Measurements from ENCODE around the gene PIM1. TPM values are rescaled to one million over a fixed set of nuclear protein-coding genes. Genes with fewer than 3 reads are reported as not detected.

PIM1 gene
- total RNA-seq, 1 donor from 2014 or later: 283 TPM

DNA sequence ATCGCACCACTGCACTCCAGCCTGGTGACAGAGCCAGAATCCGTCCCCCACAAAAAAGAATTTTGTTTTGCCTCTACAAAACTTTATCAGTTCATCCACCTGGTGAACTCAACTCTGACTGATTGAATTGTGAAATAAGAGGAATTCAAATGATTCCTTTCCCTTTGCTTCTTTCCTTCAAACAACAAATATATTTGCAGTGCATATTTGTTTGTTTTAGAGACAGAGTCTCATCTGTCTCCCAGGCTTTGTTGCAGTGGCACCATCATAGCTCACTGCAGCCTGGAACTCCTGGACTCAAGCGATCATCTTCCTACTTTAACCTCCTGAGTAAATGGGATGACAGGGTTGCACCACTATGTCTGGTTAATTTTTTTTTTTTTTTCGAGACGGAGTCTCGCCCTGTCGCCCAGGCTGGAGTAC, 23.2 kb upstream of the PIM1 start:
- Mint-ChIP-seq H3K9me3 (no peaks in the 10 kb centered on the region), H3K4me3 (no peak overlapping the region), H3K4me1 (peaks cover 60% of the 10 kb centered on the region), H3K36me3 (ENCODE audit: low read depth) (no peaks in the 10 kb centered on the region), H3K27ac (peak overlapping the region; percentile 30), H3K27me3 (no peaks in the 10 kb centered on the region)
- ATAC-seq (ENCODE audit: low read depth): no peak
- TF ChIP-seq, protein P1, sequence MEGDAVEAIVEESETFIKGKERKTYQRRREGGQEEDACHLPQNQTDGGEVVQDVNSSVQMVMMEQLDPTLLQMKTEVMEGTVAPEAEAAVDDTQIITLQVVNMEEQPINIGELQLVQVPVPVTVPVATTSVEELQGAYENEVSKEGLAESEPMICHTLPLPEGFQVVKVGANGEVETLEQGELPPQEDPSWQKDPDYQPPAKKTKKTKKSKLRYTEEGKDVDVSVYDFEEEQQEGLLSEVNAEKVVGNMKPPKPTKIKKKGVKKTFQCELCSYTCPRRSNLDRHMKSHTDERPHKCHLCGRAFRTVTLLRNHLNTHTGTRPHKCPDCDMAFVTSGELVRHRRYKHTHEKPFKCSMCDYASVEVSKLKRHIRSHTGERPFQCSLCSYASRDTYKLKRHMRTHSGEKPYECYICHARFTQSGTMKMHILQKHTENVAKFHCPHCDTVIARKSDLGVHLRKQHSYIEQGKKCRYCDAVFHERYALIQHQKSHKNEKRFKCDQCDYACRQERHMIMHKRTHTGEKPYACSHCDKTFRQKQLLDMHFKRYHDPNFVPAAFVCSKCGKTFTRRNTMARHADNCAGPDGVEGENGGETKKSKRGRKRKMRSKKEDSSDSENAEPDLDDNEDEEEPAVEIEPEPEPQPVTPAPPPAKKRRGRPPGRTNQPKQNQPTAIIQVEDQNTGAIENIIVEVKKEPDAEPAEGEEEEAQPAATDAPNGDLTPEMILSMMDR (IDR thresholded peaks at IDR 0.05): no peak
- ChIA-PET CTCF (interaction anchor here (0.5 kb wide), 1 partner anchor 131 kb away, joined by 4 read pairs; no protein-coding TSS in a partner anchor), POLR2A (interaction anchor here (1.0 to 1.6 kb wide), 2 partner anchors 9 to 15 kb away, joined by 3 to 7 read pairs; no protein-coding TSS in a partner anchor)
- DNase-seq: no peak
- intact Hi-C loops (cut with micrococcal nuclease): no loop called here

DNA sequence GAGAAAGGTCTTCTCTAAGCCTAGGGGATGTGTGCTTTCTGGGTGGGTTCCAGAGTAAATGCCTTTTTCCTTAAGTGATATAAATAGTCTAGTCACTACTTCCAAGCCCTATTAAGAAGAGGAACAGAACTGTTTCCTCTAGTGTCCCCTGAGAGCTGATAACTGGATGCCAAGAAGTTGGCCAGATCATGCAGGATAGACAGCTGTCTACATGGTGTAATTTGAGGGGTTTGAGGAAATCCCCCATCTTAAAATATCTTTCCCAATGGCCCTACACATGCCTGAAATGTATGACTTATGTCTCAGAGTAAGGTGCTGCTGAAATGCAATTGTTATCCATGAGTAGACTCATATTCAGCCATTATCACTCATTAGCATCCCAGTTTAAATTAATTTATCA, 20.2 kb upstream of the PIM1 start:
- ChIA-PET CTCF (interaction anchor here (2.0 kb wide), 1 partner anchor 21 kb away, joined by 6 read pairs; no protein-coding TSS in a partner anchor), POLR2A (interaction anchor here (0.7 to 15.3 kb wide), 6 partner anchors 11 to 100 kb away, joined by 3 to 443 read pairs (median 8); partner anchors contain the start of gene PIM1)
- peaks cover 57% of the 10 kb centered on the region for H3K4me1 Mint-ChIP-seq
- no peaks in the 10 kb centered on the region for H3K27me3 Mint-ChIP-seq
- DNase-seq (no peak), ATAC-seq (ENCODE audit: low read depth) (peak; percentile 63)
- H3K36me3 Mint-ChIP-seq (ENCODE audit: low read depth): no peaks in the 10 kb centered on the region
- no peaks in the 10 kb centered on the region for H3K9me3 Mint-ChIP-seq
- H3K4me3 Mint-ChIP-seq: peak overlapping the region; percentile 77
- intact Hi-C loops (cut with micrococcal nuclease): loop anchor here (1.0 kb wide), 1 partner anchor 8 kb away; no protein-coding TSS in a partner anchor
- TF ChIP-seq, protein P1 (IDR thresholded peaks at IDR 0.05): no peak
- H3K27ac Mint-ChIP-seq: peak overlapping the region; percentile 88

GRCh38 chr6:37150314-37150713, 19.6 kb upstream of the PIM1 start:
- TF ChIP-seq, protein P1 (IDR thresholded peaks at IDR 0.05): no peak
- Mint-ChIP-seq H3K36me3 (ENCODE audit: low read depth) (no peaks in the 10 kb centered on the region), H3K9me3 (no peaks in the 10 kb centered on the region), H3K27me3 (no peaks in the 10 kb centered on the region), H3K4me1 (peaks cover 60% of the 10 kb centered on the region), H3K4me3 (peak overlapping the region; percentile 77), H3K27ac (peak overlapping the region; percentile 88)
- ChIA-PET CTCF (interaction anchor here (0.9 to 2.0 kb wide), 2 partner anchors 21 to 98 kb away, joined by 4 to 6 read pairs; no protein-coding TSS in a partner anchor), POLR2A (interaction anchor here (1.6 to 15.3 kb wide), 5 partner anchors 8 to 100 kb away, joined by 4 to 443 read pairs (median 13); partner anchors contain the start of gene PIM1)
- DNase-seq: no peak
- intact Hi-C loops (cut with micrococcal nuclease): no loop called here
- ATAC-seq (ENCODE audit: low read depth): peak; percentile 11

DNA sequence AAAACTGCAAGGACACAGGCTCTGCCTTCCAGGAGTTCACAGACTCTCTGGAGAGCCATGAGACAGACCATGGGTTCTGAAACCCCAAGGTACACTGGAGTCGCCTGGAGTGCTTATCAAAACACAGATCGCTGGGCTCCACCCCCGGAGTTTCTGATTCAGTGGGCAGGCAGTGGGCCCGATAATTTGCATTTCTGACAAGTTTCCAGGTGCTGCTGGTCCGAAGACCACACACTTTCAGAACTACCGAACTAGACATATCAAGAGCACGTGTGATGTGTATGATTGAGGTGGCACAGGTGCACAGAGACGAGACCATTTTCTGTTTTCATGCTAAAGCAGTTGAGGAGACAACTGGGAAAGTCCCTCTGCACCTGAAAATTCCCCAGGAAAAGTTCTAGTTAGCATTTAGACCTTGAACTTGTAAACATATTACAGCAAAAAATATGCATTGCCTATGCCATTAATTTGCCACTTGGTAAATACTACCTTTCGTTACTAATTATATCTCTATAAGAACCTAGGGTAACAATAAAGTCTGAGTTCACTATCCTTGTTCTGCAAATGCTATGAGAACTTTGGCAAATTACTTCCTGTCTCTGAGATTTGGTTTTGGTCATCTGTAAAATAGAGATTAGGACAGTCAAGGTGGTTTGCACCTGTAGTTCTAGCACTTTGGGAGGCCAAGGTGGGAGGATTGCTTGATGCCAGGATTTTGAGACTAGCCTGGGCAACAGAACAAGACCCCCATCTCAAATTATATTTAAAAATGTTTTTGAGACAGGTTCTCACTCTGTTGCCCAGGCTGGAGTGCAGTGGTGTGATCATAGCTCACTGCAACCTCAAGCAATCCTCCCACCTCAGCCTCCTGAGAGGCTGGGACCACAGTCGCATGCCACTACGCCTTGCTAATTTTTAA, 14.3 kb upstream of the PIM1 start:
- peak; percentile 66 for DNase-seq
- peak overlapping the region; percentile 97 for H3K27ac Mint-ChIP-seq
- ChIA-PET CTCF (interaction anchor here (0.8 to 1.7 kb wide), 3 partner anchors 16 to 127 kb away, joined by 3 to 11 read pairs (median 9); no protein-coding TSS in a partner anchor), POLR2A (interaction anchor here (1.8 to 15.3 kb wide), 3 partner anchors 11 to 106 kb away, joined by 5 to 443 read pairs (median 118); partner anchors contain the start of gene PIM1)
- no peaks in the 10 kb centered on the region for H3K27me3 Mint-ChIP-seq
- intact Hi-C loops (cut with micrococcal nuclease): loop anchor here (1.0 to 2.0 kb wide), 5 partner anchors 11 to 105 kb away; no protein-coding TSS in a partner anchor
- ATAC-seq (ENCODE audit: low read depth): peak; percentile 85
- H3K4me3 Mint-ChIP-seq: peak overlapping the region; percentile 59
- H3K4me1 Mint-ChIP-seq: peaks cover 65% of the 10 kb centered on the region
- TF ChIP-seq, protein P1 (IDR thresholded peaks at IDR 0.05): no peak
- H3K9me3 Mint-ChIP-seq: no peaks in the 10 kb centered on the region
- H3K36me3 Mint-ChIP-seq (ENCODE audit: low read depth): no peaks in the 10 kb centered on the region

Data from activated B cell treated with CpG ODN at 0.5 μM for 24 hours (primary cell).